DND-41 (cell line): ENCODE results near the gene MDC1.

Source experiments
- ATAC-seq: fragments of 200-7000 bp; cut with Tn5 transposase; 3 replicates; pipeline ENCODE4 v1.9.1; 2021; ENCODE audit warnings: low read depth; ENCODE audit not compliant: insufficient read depth
- DNase-seq: peaks from one replicate; pipeline ENCODE4 v3.0.0-alpha.2; 2020
- H2AFZ ChIP-seq: 2 replicates; pipeline ENCODE4 v1.6.0; 2012; ENCODE audit warnings: low read depth, low read length
- H3K27ac ChIP-seq: 2 replicates; pipeline ENCODE4 v1.5.1; 2012; ENCODE audit warnings: low read length, inconsistent platforms
- H3K27me3 ChIP-seq: fragments of 200-600 bp; sonication (generic); 2 replicates; pipeline ENCODE4 v1.6.0; 2012; ENCODE audit warnings: low read length, mild to moderate bottlenecking, inconsistent platforms; ENCODE audit not compliant: insufficient read depth, poor library complexity
- H3K36me3 ChIP-seq: 2 replicates; pipeline ENCODE4 v1.5.1; 2012; ENCODE audit warnings: low read length, inconsistent platforms; ENCODE audit not compliant: insufficient read depth
- H3K4me1 ChIP-seq: 2 replicates; pipeline ENCODE4 v1.5.1; 2012; ENCODE audit warnings: mild to moderate bottlenecking, low read length; ENCODE audit not compliant: insufficient read depth
- H3K4me2 ChIP-seq: 2 replicates; pipeline ENCODE4 v1.6.0; 2012; ENCODE audit warnings: mild to moderate bottlenecking, moderate library complexity, low read length, inconsistent platforms; ENCODE audit not compliant: insufficient read depth
- H3K4me3 ChIP-seq, 2 experiments: fragments of 200-600 bp in 1 of 2; shearing (Covaris generic) in 1 of 2; 2 replicates each; pipeline ENCODE4 v1.5.1; 2012 to 2016; ENCODE audit warnings: inconsistent platforms in 2 of 2, low read length in 2 of 2, mild to moderate bottlenecking in 2 of 2, low read depth in 1 of 2, moderate library complexity in 1 of 2
- H3K79me2 ChIP-seq: 2 replicates; pipeline ENCODE4 v1.6.0; 2012; ENCODE audit warnings: low read length, inconsistent platforms; ENCODE audit not compliant: insufficient read depth
- H3K9ac ChIP-seq: 2 replicates; pipeline ENCODE4 v1.6.0; 2012; ENCODE audit warnings: low read depth, mild to moderate bottlenecking, inconsistent platforms, low read length, moderate library complexity
- H3K9me3 ChIP-seq: 2 replicates; pipeline ENCODE4 v1.5.1; 2012; ENCODE audit warnings: low read length, moderate library complexity, mild to moderate bottlenecking, inconsistent platforms; ENCODE audit not compliant: insufficient read depth, severe bottlenecking
- H4K20me1 ChIP-seq: 2 replicates; pipeline ENCODE4 v1.6.0; 2012; ENCODE audit warnings: low read length; ENCODE audit not compliant: insufficient read depth
- EZH2 ChIP-seq: IDR thresholded peaks from 3 replicates; pipeline ENCODE4 v1.6.1; 2012; ENCODE audit warnings: borderline replicate concordance, low read depth, mild to moderate bottlenecking, moderate library complexity, low read length, inconsistent platforms; ENCODE audit not compliant: severe bottlenecking
- TF ChIP-seq, protein P1 (sequence below): IDR thresholded peaks from 2 replicates; pipeline ENCODE4 v1.5.1; 2012; ENCODE audit warnings: borderline replicate concordance, low read length, moderate library complexity, mild to moderate bottlenecking; ENCODE audit not compliant: poor library complexity, severe bottlenecking; ENCODE audit errors: extremely low read depth

Gene MDC1

DNA sequence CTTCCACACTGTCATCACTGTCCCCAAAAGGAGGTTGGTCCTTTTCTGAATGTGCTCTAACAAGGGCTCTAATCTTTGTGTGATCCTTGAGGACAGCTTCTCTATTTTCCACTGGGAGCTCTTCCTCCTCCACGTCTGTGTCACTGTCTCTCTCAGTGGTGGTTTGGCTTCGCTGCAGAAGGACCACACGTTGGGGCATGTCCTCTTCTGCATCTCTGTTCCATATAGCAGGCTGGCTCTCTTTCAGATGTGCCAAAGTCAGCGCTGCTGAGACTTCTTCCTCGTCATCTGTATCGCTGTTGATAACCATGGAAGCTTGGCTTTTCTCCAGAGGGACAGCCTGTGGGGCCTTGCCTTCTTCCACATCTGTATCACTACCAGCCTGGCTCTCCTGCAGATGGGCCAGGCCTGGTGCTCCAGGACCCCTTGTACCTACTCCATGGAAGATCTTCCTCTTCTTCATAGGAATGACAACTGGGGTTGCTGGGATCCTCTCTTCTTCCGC lies 4.6 kb downstream of the MDC1 start:
- DNase-seq: no peak
- Histone ChIP-seq H3K36me3 (peaks cover 63% of the 10 kb centered on the region), H3K4me2 (no peak overlapping the region), H2AFZ (no peak overlapping the region), H3K27me3 (no peaks in the 10 kb centered on the region), H3K9me3 (no peaks in the 10 kb centered on the region), H3K9ac (no peak overlapping the region), H3K4me3 (no peak overlapping the region), H3K4me1 (peaks cover 12% of the 10 kb centered on the region), H3K79me2 (peaks cover 13% of the 10 kb centered on the region), H3K27ac (no peak overlapping the region; the same call in 1 of the 2 replicates), H4K20me1 (no peaks in the 10 kb centered on the region)
- no peak for ATAC-seq
- TF ChIP-seq EZH2: no peak
- TF ChIP-seq, protein P1, sequence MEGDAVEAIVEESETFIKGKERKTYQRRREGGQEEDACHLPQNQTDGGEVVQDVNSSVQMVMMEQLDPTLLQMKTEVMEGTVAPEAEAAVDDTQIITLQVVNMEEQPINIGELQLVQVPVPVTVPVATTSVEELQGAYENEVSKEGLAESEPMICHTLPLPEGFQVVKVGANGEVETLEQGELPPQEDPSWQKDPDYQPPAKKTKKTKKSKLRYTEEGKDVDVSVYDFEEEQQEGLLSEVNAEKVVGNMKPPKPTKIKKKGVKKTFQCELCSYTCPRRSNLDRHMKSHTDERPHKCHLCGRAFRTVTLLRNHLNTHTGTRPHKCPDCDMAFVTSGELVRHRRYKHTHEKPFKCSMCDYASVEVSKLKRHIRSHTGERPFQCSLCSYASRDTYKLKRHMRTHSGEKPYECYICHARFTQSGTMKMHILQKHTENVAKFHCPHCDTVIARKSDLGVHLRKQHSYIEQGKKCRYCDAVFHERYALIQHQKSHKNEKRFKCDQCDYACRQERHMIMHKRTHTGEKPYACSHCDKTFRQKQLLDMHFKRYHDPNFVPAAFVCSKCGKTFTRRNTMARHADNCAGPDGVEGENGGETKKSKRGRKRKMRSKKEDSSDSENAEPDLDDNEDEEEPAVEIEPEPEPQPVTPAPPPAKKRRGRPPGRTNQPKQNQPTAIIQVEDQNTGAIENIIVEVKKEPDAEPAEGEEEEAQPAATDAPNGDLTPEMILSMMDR: no peak

DNA sequence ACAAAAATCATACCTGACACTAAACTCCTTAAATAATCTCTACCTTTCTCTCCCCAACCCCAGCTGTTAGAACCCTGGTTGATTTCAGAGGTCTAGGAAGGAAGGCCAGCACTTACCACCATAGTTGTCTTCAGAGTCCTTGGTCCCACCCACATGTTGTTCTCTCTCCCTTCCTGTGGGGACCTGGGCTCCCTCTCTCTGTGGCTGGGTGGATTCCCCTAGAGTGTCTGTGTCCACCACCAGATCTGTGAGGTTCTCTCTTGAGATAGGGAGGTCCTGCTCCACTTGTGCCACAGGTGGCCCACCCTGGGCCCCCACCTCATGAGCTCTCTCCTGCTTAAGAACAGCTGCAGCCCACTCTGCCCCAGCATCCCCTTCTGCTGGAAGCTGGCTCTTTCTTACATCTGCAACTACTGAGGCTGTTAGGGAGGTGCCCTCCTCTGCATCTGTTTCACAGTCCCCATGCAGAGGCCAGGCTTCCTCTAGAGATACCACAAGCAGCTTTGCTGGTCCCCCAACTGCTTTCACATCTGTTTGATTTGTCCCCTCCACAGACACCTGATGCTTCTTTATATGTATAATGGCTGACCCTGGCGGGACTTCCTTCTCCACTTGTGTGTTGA lies 5.2 kb downstream of the MDC1 start:
- Histone ChIP-seq H3K4me2 (no peak overlapping the region), H3K4me3 (no peak overlapping the region), H3K36me3 (peaks cover 69% of the 10 kb centered on the region), H2AFZ (no peak overlapping the region), H3K4me1 (peaks cover 12% of the 10 kb centered on the region), H3K79me2 (peaks cover 11% of the 10 kb centered on the region), H3K9ac (0 out of 2 replicates have a peak overlapping the region, but pooled peaks have one; percentile 7), H4K20me1 (no peaks in the 10 kb centered on the region), H3K27ac (no peak overlapping the region; the same call in 1 of the 2 replicates), H3K27me3 (no peaks in the 10 kb centered on the region), H3K9me3 (no peaks in the 10 kb centered on the region)
- peak; percentile 46 for DNase-seq
- peak; percentile 61 for ATAC-seq
- TF ChIP-seq EZH2: no peak
- TF ChIP-seq, protein P1: no peak

DNA sequence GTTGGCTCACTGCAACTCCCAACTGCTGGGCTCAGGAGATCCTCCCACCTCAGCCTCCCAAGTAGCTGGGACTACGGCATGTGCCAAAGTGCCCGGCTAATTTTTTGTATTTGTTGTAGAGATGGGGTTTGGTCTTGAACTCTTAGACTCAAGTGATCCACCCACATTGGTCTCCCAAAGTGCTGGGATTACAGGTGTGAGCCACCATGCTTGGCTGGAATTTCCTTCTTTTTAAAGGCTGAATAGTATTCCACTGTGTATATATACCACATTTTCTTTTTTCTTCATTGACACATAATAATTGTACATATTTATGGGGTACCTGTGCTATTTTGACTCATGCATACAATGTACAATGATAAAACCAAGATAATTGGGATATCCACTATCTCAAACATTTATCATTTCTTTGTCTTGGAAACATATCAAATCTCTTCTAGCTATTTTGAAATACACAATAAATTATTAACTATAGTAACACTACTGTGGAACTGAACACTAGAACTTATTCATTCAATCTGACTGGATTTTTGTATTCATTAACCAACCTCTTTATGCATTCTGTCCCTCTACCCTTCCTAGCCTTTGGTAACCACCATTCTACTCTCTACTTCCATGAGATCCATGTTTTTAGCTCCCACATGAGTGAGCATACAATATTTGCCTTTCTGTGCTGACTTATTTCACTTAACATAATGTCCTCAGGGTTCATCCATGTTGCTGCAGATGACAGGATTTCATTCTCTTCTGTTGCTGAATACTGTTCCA lies 7.8 kb downstream of the MDC1 start:
- peaks cover 78% of the 10 kb centered on the region for H3K36me3 ChIP-seq

More for the DNA sequence above, 7.8 kb downstream of the MDC1 start:
- no peak for TF ChIP-seq EZH2
- TF ChIP-seq, protein P1: no peak
- H3K79me2 ChIP-seq: no peaks in the 10 kb centered on the region
- ATAC-seq: no peak
- H3K4me1 ChIP-seq: no peaks in the 10 kb centered on the region
- no peak overlapping the region for H3K4me3 ChIP-seq
- no peak overlapping the region for H2AFZ ChIP-seq
- no peak overlapping the region for H3K9ac ChIP-seq
- no peaks in the 10 kb centered on the region for H3K9me3 ChIP-seq
- H3K27me3 ChIP-seq: no peaks in the 10 kb centered on the region
- DNase-seq: no peak
- no peak overlapping the region for H3K27ac ChIP-seq
- no peak overlapping the region for H3K4me2 ChIP-seq
- no peaks in the 10 kb centered on the region for H4K20me1 ChIP-seq
